ENCODE data around the gene SMG6. TPM values are rescaled to one million over a fixed set of nuclear protein-coding genes. Genes with fewer than 3 reads are reported as not detected.

SMG6 gene
- total and polyA plus RNA-seq, 2 of the 13 experiments (the other 11 are each of a cell fraction or from before 2014, with no cell fraction given): 4.6 to 14.6 TPM

DNA sequence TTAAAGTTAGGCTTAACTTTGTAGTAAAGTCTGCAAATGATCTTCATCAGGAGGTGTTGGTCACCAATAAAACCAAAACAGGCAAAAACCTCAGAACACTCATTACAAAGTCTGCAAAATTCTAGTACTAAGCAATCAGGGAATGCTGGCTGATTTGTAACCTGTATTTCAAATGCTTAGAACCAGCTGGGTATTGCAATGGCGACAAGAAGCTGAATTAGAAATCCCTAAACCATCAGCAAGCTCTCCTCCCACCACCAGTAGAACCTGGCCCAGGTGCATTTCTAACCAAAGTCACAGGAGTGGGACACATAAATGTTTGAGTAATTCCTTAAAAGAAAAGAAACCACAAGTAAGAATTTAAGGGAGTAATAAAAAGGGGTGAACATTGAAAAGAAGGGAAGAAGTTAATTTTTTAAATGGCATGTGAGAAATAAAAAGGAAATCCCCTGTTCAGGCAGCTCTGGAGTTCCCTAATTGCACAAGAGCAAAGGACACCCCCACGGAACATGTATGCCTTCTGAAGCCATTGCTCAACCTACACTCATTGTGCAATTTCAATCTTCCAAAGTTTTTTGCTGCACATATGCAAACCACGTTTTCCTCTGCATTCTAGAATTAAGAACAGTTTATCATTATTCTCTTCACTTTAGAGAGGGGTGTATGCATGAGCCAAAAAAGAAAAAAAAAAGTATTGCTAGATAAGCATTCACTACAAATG lies 145.8 kb downstream of the SMG6 start (continued):
- TF ChIP-seq, protein P1, sequence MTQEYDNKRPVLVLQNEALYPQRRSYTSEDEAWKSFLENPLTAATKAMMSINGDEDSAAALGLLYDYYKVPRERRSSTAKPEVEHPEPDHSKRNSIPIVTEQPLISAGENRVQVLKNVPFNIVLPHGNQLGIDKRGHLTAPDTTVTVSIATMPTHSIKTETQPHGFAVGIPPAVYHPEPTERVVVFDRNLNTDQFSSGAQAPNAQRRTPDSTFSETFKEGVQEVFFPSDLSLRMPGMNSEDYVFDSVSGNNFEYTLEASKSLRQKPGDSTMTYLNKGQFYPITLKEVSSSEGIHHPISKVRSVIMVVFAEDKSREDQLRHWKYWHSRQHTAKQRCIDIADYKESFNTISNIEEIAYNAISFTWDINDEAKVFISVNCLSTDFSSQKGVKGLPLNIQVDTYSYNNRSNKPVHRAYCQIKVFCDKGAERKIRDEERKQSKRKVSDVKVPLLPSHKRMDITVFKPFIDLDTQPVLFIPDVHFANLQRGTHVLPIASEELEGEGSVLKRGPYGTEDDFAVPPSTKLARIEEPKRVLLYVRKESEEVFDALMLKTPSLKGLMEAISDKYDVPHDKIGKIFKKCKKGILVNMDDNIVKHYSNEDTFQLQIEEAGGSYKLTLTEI (CRISPR knock-in tag; conservative IDR thresholded peaks at IDR 0.05): no peak
- no peak for TF ChIP-seq ZBTB20 (CRISPR knock-in tag; IDR thresholded peaks at IDR 0.05; ENCODE audit: borderline replicate concordance, low read depth)
- no peak for TF ChIP-seq CHCHD3 (CRISPR knock-in tag; IDR thresholded peaks at IDR 0.05)
- no peak for TF ChIP-seq ZNF230 (CRISPR knock-in tag; IDR thresholded peaks at IDR 0.05)
- TF ChIP-seq MTF1 (CRISPR knock-in tag; IDR thresholded peaks at IDR 0.05): no peak
- no peak for TF ChIP-seq ZNF501 (CRISPR knock-in tag; IDR thresholded peaks at IDR 0.05)
- TF ChIP-seq FOXP4 (CRISPR knock-in tag; IDR thresholded peaks at IDR 0.05): 0 out of 2 replicates have a peak, but pooled peaks have one; percentile 17
- TF ChIP-seq ZNF746 (CRISPR knock-in tag; IDR thresholded peaks at IDR 0.05): no peak
- TF ChIP-seq, protein P2, sequence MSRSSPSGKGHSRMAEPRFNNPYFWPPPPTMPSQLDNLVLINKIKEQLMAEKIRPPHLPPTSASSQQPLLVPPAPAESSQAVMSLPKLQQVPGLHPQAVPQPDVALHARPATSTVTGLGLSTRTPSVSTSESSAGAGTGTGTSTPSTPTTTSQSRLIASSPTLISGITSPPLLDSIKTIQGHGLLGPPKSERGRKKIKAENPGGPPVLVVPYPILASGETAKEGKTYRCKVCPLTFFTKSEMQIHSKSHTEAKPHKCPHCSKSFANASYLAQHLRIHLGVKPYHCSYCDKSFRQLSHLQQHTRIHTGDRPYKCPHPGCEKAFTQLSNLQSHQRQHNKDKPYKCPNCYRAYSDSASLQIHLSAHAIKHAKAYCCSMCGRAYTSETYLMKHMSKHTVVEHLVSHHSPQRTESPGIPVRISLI (CRISPR knock-in tag; IDR thresholded peaks at IDR 0.05; ENCODE audit: borderline replicate concordance): peak; percentile 58; the same call in 1 of the 2 replicates
- TF ChIP-seq, protein P3, sequence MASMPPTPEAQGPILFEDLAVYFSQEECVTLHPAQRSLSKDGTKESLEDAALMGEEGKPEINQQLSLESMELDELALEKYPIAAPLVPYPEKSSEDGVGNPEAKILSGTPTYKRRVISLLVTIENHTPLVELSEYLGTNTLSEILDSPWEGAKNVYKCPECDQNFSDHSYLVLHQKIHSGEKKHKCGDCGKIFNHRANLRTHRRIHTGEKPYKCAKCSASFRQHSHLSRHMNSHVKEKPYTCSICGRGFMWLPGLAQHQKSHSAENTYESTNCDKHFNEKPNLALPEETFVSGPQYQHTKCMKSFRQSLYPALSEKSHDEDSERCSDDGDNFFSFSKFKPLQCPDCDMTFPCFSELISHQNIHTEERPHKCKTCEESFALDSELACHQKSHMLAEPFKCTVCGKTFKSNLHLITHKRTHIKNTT (CRISPR knock-in tag; IDR thresholded peaks at IDR 0.05): no peak
- TF ChIP-seq SATB2 (CRISPR knock-in tag; IDR thresholded peaks at IDR 0.05): no peak
- TF ChIP-seq ZNF775 (CRISPR knock-in tag; IDR thresholded peaks at IDR 0.05; ENCODE audit: borderline replicate concordance): no peak
- no peak for TF ChIP-seq ZFP62 (CRISPR knock-in tag; IDR thresholded peaks at IDR 0.05)
- TF ChIP-seq ZNF512B (CRISPR knock-in tag; IDR thresholded peaks at IDR 0.05; ENCODE audit: borderline replicate concordance): no peak
- TF ChIP-seq ZKSCAN8 (CRISPR knock-in tag; IDR thresholded peaks at IDR 0.05; ENCODE audit: borderline replicate concordance): peak; percentile 69; the same call in 1 of the 2 replicates
- TF ChIP-seq ZMAT3 (CRISPR knock-in tag; conservative IDR thresholded peaks at IDR 0.05): no peak
- no peak for TF ChIP-seq ZSCAN25 (CRISPR knock-in tag; IDR thresholded peaks at IDR 0.05)
- no peak for TF ChIP-seq FOXA1 (IDR thresholded peaks at IDR 0.05)
- no peak for TF ChIP-seq FOXA1 (CRISPR knock-in tag; IDR thresholded peaks at IDR 0.05)
- no peak for TF ChIP-seq THAP7 (CRISPR knock-in tag; IDR thresholded peaks at IDR 0.05)

Measured in HepG2 (cell line).